ENCODE data around the gene SPRR4.

The SPRR4 gene

GRCh38 chr1:152967201-152967600, 3.2 kb upstream of the SPRR4 start:
- H3K27me3 ChIP-seq (ENCODE audit: control insufficient read depth, insufficient read depth, low read length), result no peaks in the 10 kb centered on the region
- H3K4me3 ChIP-seq (ENCODE audit: low read length), result no peak overlapping the region
- no peak overlapping the region for H3K27ac ChIP-seq (ENCODE audit: low read length)
- H3K9me3 ChIP-seq (ENCODE audit: control insufficient read depth, low read depth, low read length), result peaks cover 2% of the 10 kb centered on the region
- H3K36me3 ChIP-seq (ENCODE audit: control insufficient read depth, low read depth, low read length), result no peaks in the 10 kb centered on the region
- no peak overlapping the region for H3K9ac ChIP-seq (ENCODE audit: low read length)
- H3K4me1 ChIP-seq (ENCODE audit: control insufficient read depth, low read depth, low read length), result no peaks in the 10 kb centered on the region

GRCh38 chr1:152968248-152968647, 2.2 kb upstream of the SPRR4 start:
- no peaks in the 10 kb centered on the region for H3K27me3 ChIP-seq (ENCODE audit: control insufficient read depth, insufficient read depth, low read length)
- H3K9ac ChIP-seq (ENCODE audit: low read length), result no peak overlapping the region
- H3K36me3 ChIP-seq (ENCODE audit: control insufficient read depth, low read depth, low read length), result no peaks in the 10 kb centered on the region
- H3K4me1 ChIP-seq (ENCODE audit: control insufficient read depth, low read depth, low read length), result no peaks in the 10 kb centered on the region
- no peak overlapping the region for H3K4me3 ChIP-seq (ENCODE audit: low read length)
- H3K27ac ChIP-seq (ENCODE audit: low read length), result no peak overlapping the region
- H3K9me3 ChIP-seq (ENCODE audit: control insufficient read depth, low read depth, low read length), result peaks cover 2% of the 10 kb centered on the region

- Histone ChIP-seq H3K4me1 (ENCODE audit: control insufficient read depth, low read depth, low read length) (no peaks in the 10 kb centered on the region), H3K27me3 (ENCODE audit: control insufficient read depth, insufficient read depth, low read length) (no peaks in the 10 kb centered on the region), H3K36me3 (ENCODE audit: control insufficient read depth, low read depth, low read length) (no peaks in the 10 kb centered on the region), H3K4me3 (ENCODE audit: low read length) (no peak overlapping the region), H3K27ac (ENCODE audit: low read length) (no peak overlapping the region), H3K9me3 (ENCODE audit: control insufficient read depth, low read depth, low read length) (peaks cover 2% of the 10 kb centered on the region), H3K9ac (ENCODE audit: low read length) (no peak overlapping the region)
These were observed 1.4 kb upstream of the SPRR4 start for GRCh38 chr1:152969036-152969435.

GRCh38 chr1:152972196-152972886, 1.9 kb downstream of the SPRR4 start:
- H3K9ac ChIP-seq (ENCODE audit: low read length), result no peak overlapping the region
- H3K4me1 ChIP-seq (ENCODE audit: control insufficient read depth, low read depth, low read length), result no peaks in the 10 kb centered on the region
- no peaks in the 10 kb centered on the region for H3K9me3 ChIP-seq (ENCODE audit: control insufficient read depth, low read depth, low read length)
- H3K27me3 ChIP-seq (ENCODE audit: control insufficient read depth, insufficient read depth, low read length), result no peaks in the 10 kb centered on the region
- H3K36me3 ChIP-seq (ENCODE audit: control insufficient read depth, low read depth, low read length), result no peaks in the 10 kb centered on the region
- no peak overlapping the region for H3K4me3 ChIP-seq (ENCODE audit: low read length)
- no peak overlapping the region for H3K27ac ChIP-seq (ENCODE audit: low read length)

GRCh38 chr1:152976688-152977087, 6.2 kb downstream of the SPRR4 start:
- H3K9ac ChIP-seq (ENCODE audit: low read length), result no peak overlapping the region
- no peaks in the 10 kb centered on the region for H3K36me3 ChIP-seq (ENCODE audit: control insufficient read depth, low read depth, low read length)
- H3K9me3 ChIP-seq (ENCODE audit: control insufficient read depth, low read depth, low read length), result no peaks in the 10 kb centered on the region
- no peaks in the 10 kb centered on the region for H3K27me3 ChIP-seq (ENCODE audit: control insufficient read depth, insufficient read depth, low read length)
- no peak overlapping the region for H3K4me3 ChIP-seq (ENCODE audit: low read length)
- H3K27ac ChIP-seq (ENCODE audit: low read length), result no peak overlapping the region
- no peaks in the 10 kb centered on the region for H3K4me1 ChIP-seq (ENCODE audit: control insufficient read depth, low read depth, low read length)

GRCh38 chr1:152977614-152978013, 7.2 kb downstream of the SPRR4 start:
- no peaks in the 10 kb centered on the region for H3K36me3 ChIP-seq (ENCODE audit: control insufficient read depth, low read depth, low read length)
- H3K9ac ChIP-seq (ENCODE audit: low read length), result no peak overlapping the region
- no peaks in the 10 kb centered on the region for H3K4me1 ChIP-seq (ENCODE audit: control insufficient read depth, low read depth, low read length)
- H3K4me3 ChIP-seq (ENCODE audit: low read length), result no peak overlapping the region
- no peaks in the 10 kb centered on the region for H3K9me3 ChIP-seq (ENCODE audit: control insufficient read depth, low read depth, low read length)
- H3K27ac ChIP-seq (ENCODE audit: low read length), result no peak overlapping the region
- H3K27me3 ChIP-seq (ENCODE audit: control insufficient read depth, insufficient read depth, low read length), result no peaks in the 10 kb centered on the region

GRCh38 chr1:152980676-152981075, 10.2 kb downstream of the SPRR4 start:
- no peaks in the 10 kb centered on the region for H3K9me3 ChIP-seq (ENCODE audit: control insufficient read depth, low read depth, low read length)
- no peaks in the 10 kb centered on the region for H3K4me1 ChIP-seq (ENCODE audit: control insufficient read depth, low read depth, low read length)
- no peaks in the 10 kb centered on the region for H3K27me3 ChIP-seq (ENCODE audit: control insufficient read depth, insufficient read depth, low read length)
- no peak overlapping the region for H3K9ac ChIP-seq (ENCODE audit: low read length)
- no peaks in the 10 kb centered on the region for H3K36me3 ChIP-seq (ENCODE audit: control insufficient read depth, low read depth, low read length)
- H3K4me3 ChIP-seq (ENCODE audit: low read length), result no peak overlapping the region
- no peak overlapping the region for H3K27ac ChIP-seq (ENCODE audit: low read length)

- Histone ChIP-seq H3K9me3 (ENCODE audit: control insufficient read depth, low read depth, low read length) (no peaks in the 10 kb centered on the region), H3K4me1 (ENCODE audit: control insufficient read depth, low read depth, low read length) (no peaks in the 10 kb centered on the region), H3K36me3 (ENCODE audit: control insufficient read depth, low read depth, low read length) (no peaks in the 10 kb centered on the region), H3K4me3 (ENCODE audit: low read length) (no peak overlapping the region), H3K27me3 (ENCODE audit: control insufficient read depth, insufficient read depth, low read length) (no peaks in the 10 kb centered on the region), H3K27ac (ENCODE audit: low read length) (no peak overlapping the region), H3K9ac (ENCODE audit: low read length) (no peak overlapping the region)
These were observed 10.9 kb downstream of the SPRR4 start for GRCh38 chr1:152981146-152981871.

GRCh38 chr1:152982076-152982475, 11.6 kb downstream of the SPRR4 start:
- no peaks in the 10 kb centered on the region for H3K36me3 ChIP-seq (ENCODE audit: control insufficient read depth, low read depth, low read length)
- no peak overlapping the region for H3K27ac ChIP-seq (ENCODE audit: low read length)
- no peak overlapping the region for H3K4me3 ChIP-seq (ENCODE audit: low read length)
- H3K9me3 ChIP-seq (ENCODE audit: control insufficient read depth, low read depth, low read length), result no peaks in the 10 kb centered on the region
- no peak overlapping the region for H3K9ac ChIP-seq (ENCODE audit: low read length)
- H3K4me1 ChIP-seq (ENCODE audit: control insufficient read depth, low read depth, low read length), result no peaks in the 10 kb centered on the region
- no peaks in the 10 kb centered on the region for H3K27me3 ChIP-seq (ENCODE audit: control insufficient read depth, insufficient read depth, low read length)

- Histone ChIP-seq H3K27ac (ENCODE audit: low read length) (no peak overlapping the region), H3K36me3 (ENCODE audit: control insufficient read depth, low read depth, low read length) (no peaks in the 10 kb centered on the region), H3K4me3 (ENCODE audit: low read length) (no peak overlapping the region), H3K9ac (ENCODE audit: low read length) (no peak overlapping the region), H3K27me3 (ENCODE audit: control insufficient read depth, insufficient read depth, low read length) (no peaks in the 10 kb centered on the region), H3K4me1 (ENCODE audit: control insufficient read depth, low read depth, low read length) (no peaks in the 10 kb centered on the region), H3K9me3 (ENCODE audit: control insufficient read depth, low read depth, low read length) (no peaks in the 10 kb centered on the region)
These were observed 12.8 kb downstream of the SPRR4 start for GRCh38 chr1:152983234-152983633.

GRCh38 chr1:152983743-152984142, 13.3 kb downstream of the SPRR4 start, which contains the start of gene SPRR1A:
SPRR1A (plus strand) TSS chr1:152984081; CDS start chr1:152985231, 1,150 bp downstream.
- Histone ChIP-seq H3K27me3 (ENCODE audit: control insufficient read depth, insufficient read depth, low read length) (no peaks in the 10 kb centered on the region), H3K36me3 (ENCODE audit: control insufficient read depth, low read depth, low read length) (no peaks in the 10 kb centered on the region), H3K4me3 (ENCODE audit: low read length) (no peak within 1 kb of the TSS), H3K9ac (ENCODE audit: low read length) (no peak within 1 kb of the TSS), H3K27ac (ENCODE audit: low read length) (no peak within 1 kb of the TSS), H3K9me3 (ENCODE audit: control insufficient read depth, low read depth, low read length) (no peaks in the 10 kb centered on the region), H3K4me1 (ENCODE audit: control insufficient read depth, low read depth, low read length) (no peaks in the 10 kb centered on the region)

- H3K4me1 ChIP-seq (ENCODE audit: control insufficient read depth, low read depth, low read length), result no peaks in the 10 kb centered on the region
- no peak overlapping the region for H3K27ac ChIP-seq (ENCODE audit: low read length)
- H3K27me3 ChIP-seq (ENCODE audit: control insufficient read depth, insufficient read depth, low read length), result no peaks in the 10 kb centered on the region
- H3K36me3 ChIP-seq (ENCODE audit: control insufficient read depth, low read depth, low read length), result no peaks in the 10 kb centered on the region
- no peak overlapping the region for H3K9ac ChIP-seq (ENCODE audit: low read length)
- no peaks in the 10 kb centered on the region for H3K9me3 ChIP-seq (ENCODE audit: control insufficient read depth, low read depth, low read length)
- H3K4me3 ChIP-seq (ENCODE audit: low read length), result no peak overlapping the region
These were observed 16.1 kb downstream of the SPRR4 start for GRCh38 chr1:152986578-152986977.
